ENCODE data around the gene MAGI2.

Gene MAGI2

GRCh38 chr7:79478386-79478785 is 24.9 kb upstream of the MAGI2 start:
- DNase-seq (ENCODE audit: extremely low read depth, low read depth), result no peak
- TF ChIP-seq CTCF (IDR thresholded peaks at IDR 0.05; ENCODE audit: low read depth, low read length), result no peak

- DNase-seq (ENCODE audit: extremely low read depth, low read depth), result no peak
- TF ChIP-seq CTCF (IDR thresholded peaks at IDR 0.05; ENCODE audit: low read depth, low read length), result no peak
Observed at GRCh38 chr7:79475455-79475854, 22.0 kb upstream of the MAGI2 start.

GRCh38 chr7:79471699-79472098 is 18.2 kb upstream of the MAGI2 start:
- no peak for TF ChIP-seq CTCF (IDR thresholded peaks at IDR 0.05; ENCODE audit: low read depth, low read length)
- DNase-seq (ENCODE audit: extremely low read depth, low read depth), result no peak

GRCh38 chr7:79471283-79471682 is 17.8 kb upstream of the MAGI2 start:
- no peak for DNase-seq (ENCODE audit: extremely low read depth, low read depth)
- no peak for TF ChIP-seq CTCF (IDR thresholded peaks at IDR 0.05; ENCODE audit: low read depth, low read length)

GRCh38 chr7:79465551-79465950 is 12.1 kb upstream of the MAGI2 start:
- TF ChIP-seq CTCF (IDR thresholded peaks at IDR 0.05; ENCODE audit: low read depth, low read length), result no peak
- no peak for DNase-seq (ENCODE audit: extremely low read depth, low read depth)

- no peak for DNase-seq (ENCODE audit: extremely low read depth, low read depth)
- no peak for TF ChIP-seq CTCF (IDR thresholded peaks at IDR 0.05; ENCODE audit: low read depth, low read length)
Observed at GRCh38 chr7:79464051-79464450, 10.6 kb upstream of the MAGI2 start.

GRCh38 chr7:79462390-79462789 is 8.9 kb upstream of the MAGI2 start:
- TF ChIP-seq CTCF (IDR thresholded peaks at IDR 0.05; ENCODE audit: low read depth, low read length), result no peak
- DNase-seq (ENCODE audit: extremely low read depth, low read depth), result no peak

Measured in AG09319 (cell line).